MM.1S (cell line): ENCODE results near the gene CXCL12.

ENCODE experiments used
- DNase-seq: peaks from one replicate; pipeline ENCODE4 v3.0.0-alpha.2; 2015
- H2AFZ ChIP-seq: fragments of 300-600 bp; sonication (generic); 2 replicates; pipeline ENCODE4 v1.6.0; 2016; ENCODE audit warnings: antibody characterized with exemption, low read length
- H3F3A ChIP-seq: fragments of 300-600 bp; sonication (generic); 2 replicates; pipeline ENCODE4 v1.6.1; 2016; ENCODE audit warnings: mild to moderate bottlenecking, antibody characterized with exemption, low read length, moderate library complexity, mixed read lengths; ENCODE audit not compliant: insufficient read depth
- H3K27ac ChIP-seq: fragments of 300-600 bp; sonication (generic); 2 replicates; pipeline ENCODE4 v1.5.1; 2016; ENCODE audit warnings: mild to moderate bottlenecking, low read length
- H3K27me3 ChIP-seq: fragments of 300-600 bp; sonication (generic); replicated peaks from 2 replicates; pipeline ENCODE4 v1.6.0; 2016; ENCODE audit warnings: low read length; ENCODE audit not compliant: insufficient read depth
- H3K36me3 ChIP-seq: fragments of 300-600 bp; sonication (generic); replicated peaks from 2 replicates; pipeline ENCODE4 v1.6.1; 2016; ENCODE audit warnings: mild to moderate bottlenecking, low read length, mixed read lengths; ENCODE audit not compliant: insufficient read depth
- H3K4me1 ChIP-seq: fragments of 300-600 bp; sonication (generic); 2 replicates; pipeline ENCODE4 v1.6.1; 2016; ENCODE audit warnings: low read length, mixed read lengths
- H3K4me2 ChIP-seq: fragments of 300-600 bp; sonication (generic); 2 replicates; pipeline ENCODE4 v1.6.0; 2016; ENCODE audit warnings: low read depth, low read length
- H3K4me3 ChIP-seq: fragments of 300-600 bp; sonication (generic); 2 replicates; pipeline ENCODE4 v1.5.1; 2016; ENCODE audit warnings: low read length, mixed read lengths
- H3K79me2 ChIP-seq: fragments of 300-600 bp; sonication (generic); 2 replicates; pipeline ENCODE4 v1.6.1; 2016; ENCODE audit warnings: mixed run types, low read length, mixed read lengths
- H3K9ac ChIP-seq: fragments of 300-600 bp; sonication (generic); 2 replicates; pipeline ENCODE4 v1.6.1; 2016; ENCODE audit warnings: low read length, mixed read lengths
- H3K9me2 ChIP-seq: fragments of 300-600 bp; sonication (generic); replicated peaks from 2 replicates; pipeline ENCODE4 v1.6.1; 2016; ENCODE audit warnings: mild to moderate bottlenecking, low read length, mixed read lengths; ENCODE audit not compliant: insufficient read depth
- H3K9me3 ChIP-seq: fragments of 300-600 bp; sonication (generic); replicated peaks from 2 replicates; pipeline ENCODE4 v1.6.1; 2016; ENCODE audit warnings: mild to moderate bottlenecking, low read length, mixed read lengths; ENCODE audit not compliant: insufficient read depth
- H4K20me1 ChIP-seq: fragments of 300-600 bp; sonication (generic); 2 replicates; pipeline ENCODE4 v1.6.1; 2016; ENCODE audit warnings: mild to moderate bottlenecking, low read length, moderate library complexity, mixed read lengths; ENCODE audit not compliant: insufficient read depth
- EZH2 ChIP-seq: fragments of 300-600 bp; sonication (generic); optimal IDR thresholded peaks from 2 replicates; pipeline ENCODE3; 2017; ENCODE audit warnings: low read depth, mild to moderate bottlenecking, antibody characterized with exemption, low read length, mixed read lengths
- EZH2phosphoT487 ChIP-seq: fragments of 300-600 bp; sonication (generic); IDR thresholded peaks from 2 replicates; pipeline ENCODE4 v1.6.1; 2018; ENCODE audit warnings: antibody characterized with exemption, low read length
- TF ChIP-seq, protein P1 (sequence below): fragments of 300-600 bp; sonication (generic); IDR thresholded peaks from 2 replicates; pipeline ENCODE4 v1.5.1; 2016; ENCODE audit warnings: antibody characterized with exemption, low read length, mixed read lengths

The CXCL12 gene

DNA sequence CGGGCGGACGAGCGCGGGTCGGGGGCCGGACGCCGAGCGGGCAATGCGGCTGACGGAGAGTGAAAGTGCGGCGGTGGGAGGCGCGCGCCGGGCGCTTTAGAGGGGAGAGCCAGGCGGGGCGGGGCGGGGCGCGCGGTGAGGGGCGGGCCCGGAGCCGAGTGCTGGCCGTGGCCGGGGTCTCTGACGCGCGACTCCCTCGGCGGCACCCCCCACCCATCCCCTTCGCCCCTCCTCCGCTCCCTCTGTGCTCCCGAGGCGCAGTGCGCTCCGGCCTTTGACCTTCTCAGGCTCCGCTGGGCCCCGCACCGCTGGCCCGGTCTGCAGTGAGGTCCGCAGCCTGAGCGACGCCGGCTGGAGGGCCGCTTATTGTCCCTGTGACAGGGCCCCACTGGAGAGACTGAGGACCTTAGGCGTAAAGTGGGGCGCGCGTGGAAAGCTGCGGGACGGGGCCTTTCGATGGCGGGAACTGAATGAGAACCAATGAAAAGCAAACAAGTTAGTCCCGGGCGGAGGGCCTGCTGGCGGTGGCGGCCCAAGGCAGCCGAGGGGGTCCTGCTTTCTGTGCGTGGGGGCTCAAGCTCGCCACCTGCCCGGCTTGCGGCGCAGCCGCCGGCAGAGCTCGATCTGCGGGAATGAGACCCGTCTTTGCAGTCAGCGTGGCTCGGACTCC, at the start of gene CXCL12:
CXCL12 (minus strand) TSS at position 72 of the 670 bp plus-strand sequence. CDS start 92 bp downstream, outside the sequence.
- TF ChIP-seq EZH2phosphoT487: no peak
- TF ChIP-seq EZH2: no peak
- TF ChIP-seq, protein P1, sequence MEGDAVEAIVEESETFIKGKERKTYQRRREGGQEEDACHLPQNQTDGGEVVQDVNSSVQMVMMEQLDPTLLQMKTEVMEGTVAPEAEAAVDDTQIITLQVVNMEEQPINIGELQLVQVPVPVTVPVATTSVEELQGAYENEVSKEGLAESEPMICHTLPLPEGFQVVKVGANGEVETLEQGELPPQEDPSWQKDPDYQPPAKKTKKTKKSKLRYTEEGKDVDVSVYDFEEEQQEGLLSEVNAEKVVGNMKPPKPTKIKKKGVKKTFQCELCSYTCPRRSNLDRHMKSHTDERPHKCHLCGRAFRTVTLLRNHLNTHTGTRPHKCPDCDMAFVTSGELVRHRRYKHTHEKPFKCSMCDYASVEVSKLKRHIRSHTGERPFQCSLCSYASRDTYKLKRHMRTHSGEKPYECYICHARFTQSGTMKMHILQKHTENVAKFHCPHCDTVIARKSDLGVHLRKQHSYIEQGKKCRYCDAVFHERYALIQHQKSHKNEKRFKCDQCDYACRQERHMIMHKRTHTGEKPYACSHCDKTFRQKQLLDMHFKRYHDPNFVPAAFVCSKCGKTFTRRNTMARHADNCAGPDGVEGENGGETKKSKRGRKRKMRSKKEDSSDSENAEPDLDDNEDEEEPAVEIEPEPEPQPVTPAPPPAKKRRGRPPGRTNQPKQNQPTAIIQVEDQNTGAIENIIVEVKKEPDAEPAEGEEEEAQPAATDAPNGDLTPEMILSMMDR: no peak
- Histone ChIP-seq H4K20me1 (no peaks in the 10 kb centered on the region), H3F3A (no peaks in the 10 kb centered on the region), H3K27me3 (peaks cover 8% of the 10 kb centered on the region), H3K79me2 (no peaks in the 10 kb centered on the region), H3K27ac (no peak within 1 kb of the TSS), H3K36me3 (no peaks in the 10 kb centered on the region), H3K9me2 (no peaks in the 10 kb centered on the region), H3K9ac (no peak within 1 kb of the TSS), H3K4me2 (peak within 1 kb of the TSS; percentile 86), H3K4me3 (peak within 1 kb of the TSS; percentile 57), H3K4me1 (no peaks in the 10 kb centered on the region), H3K9me3 (no peaks in the 10 kb centered on the region), H2AFZ (peak within 1 kb of the TSS; percentile 51; the same call in 1 of the 2 replicates)
- no peak for DNase-seq

DNA sequence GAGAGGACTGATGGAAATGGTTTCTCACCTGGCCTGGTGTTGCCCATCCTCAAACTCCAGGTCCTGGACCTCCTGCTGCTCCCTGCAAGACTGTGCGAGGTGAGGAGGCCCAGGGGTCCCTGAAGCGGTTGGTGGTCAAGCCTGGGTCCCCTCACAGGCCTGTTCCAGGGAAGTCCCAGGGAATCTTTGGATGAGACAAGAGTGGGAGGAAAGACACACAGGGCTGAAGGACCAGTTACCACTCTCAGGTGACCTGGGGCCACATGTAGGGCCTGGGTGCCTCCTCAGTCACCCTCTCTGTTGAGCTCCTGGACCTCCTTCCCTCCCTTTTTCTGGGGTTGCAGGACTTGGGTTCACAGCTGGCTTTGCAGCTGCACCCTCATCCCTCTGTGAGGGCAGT, 42.6 kb upstream of the CXCL12 start:
- TF ChIP-seq, protein P1: no peak
- no peak for TF ChIP-seq EZH2phosphoT487
- TF ChIP-seq EZH2: no peak

GRCh38 chr10:44427037-44427436, 42.1 kb upstream of the CXCL12 start:
- H3K79me2 ChIP-seq: no peaks in the 10 kb centered on the region
- no peak overlapping the region for H3K9ac ChIP-seq
- H3K27ac ChIP-seq: no peak overlapping the region
- no peaks in the 10 kb centered on the region for H3K4me1 ChIP-seq
- H3K4me3 ChIP-seq: no peak overlapping the region
- H3K27me3 ChIP-seq: no peaks in the 10 kb centered on the region
- no peak overlapping the region for H2AFZ ChIP-seq
- no peaks in the 10 kb centered on the region for H3K9me3 ChIP-seq
- H3K9me2 ChIP-seq: no peaks in the 10 kb centered on the region
- H3K4me2 ChIP-seq: no peak overlapping the region
- H3K36me3 ChIP-seq: no peaks in the 10 kb centered on the region
- no peaks in the 10 kb centered on the region for H3F3A ChIP-seq
- no peak for DNase-seq
- H4K20me1 ChIP-seq: no peaks in the 10 kb centered on the region
- TF ChIP-seq, protein P1: no peak
- TF ChIP-seq EZH2: no peak

More for the DNA sequence above, 42.6 kb upstream of the CXCL12 start:
- H3K27ac ChIP-seq: no peak overlapping the region
- H3K4me1 ChIP-seq: no peaks in the 10 kb centered on the region
- no peak for DNase-seq
- H3K9me3 ChIP-seq: no peaks in the 10 kb centered on the region
- no peaks in the 10 kb centered on the region for H3K36me3 ChIP-seq
- no peaks in the 10 kb centered on the region for H3K9me2 ChIP-seq
- H3K9ac ChIP-seq: no peak overlapping the region
- H3K27me3 ChIP-seq: no peaks in the 10 kb centered on the region
- H2AFZ ChIP-seq: no peak overlapping the region
- no peak overlapping the region for H3K4me3 ChIP-seq
- no peaks in the 10 kb centered on the region for H3K79me2 ChIP-seq
- no peaks in the 10 kb centered on the region for H3F3A ChIP-seq
- no peak overlapping the region for H3K4me2 ChIP-seq
- no peaks in the 10 kb centered on the region for H4K20me1 ChIP-seq
